HepG2 (cell line): ENCODE results near the gene SAPCD1.

ENCODE experiments used
- POLR2A ChIP-seq, 2 experiments: IDR thresholded peaks; 2 replicates each; pipeline ENCODE4 v1.6.1; 2011; ENCODE audit warnings: low read depth in 2 of 2, low read length in 2 of 2, mild to moderate bottlenecking in 1 of 2, moderate library complexity in 1 of 2; ENCODE audit not compliant: insufficient read depth in 1 of 2
- SIX4 ChIP-seq: sonication (generic); formaldehyde crosslinking; IDR thresholded peaks from 2 replicates; pipeline ENCODE4 v1.4.0; 2020; ENCODE audit warnings: missing genetic modification reagents
- ZNF687 ChIP-seq: sonication (generic); formaldehyde crosslinking; IDR thresholded peaks from 2 replicates; pipeline ENCODE4 v1.5.1; 2020; ENCODE audit warnings: mild to moderate bottlenecking, missing genetic modification reagents, moderate library complexity

DNA sequence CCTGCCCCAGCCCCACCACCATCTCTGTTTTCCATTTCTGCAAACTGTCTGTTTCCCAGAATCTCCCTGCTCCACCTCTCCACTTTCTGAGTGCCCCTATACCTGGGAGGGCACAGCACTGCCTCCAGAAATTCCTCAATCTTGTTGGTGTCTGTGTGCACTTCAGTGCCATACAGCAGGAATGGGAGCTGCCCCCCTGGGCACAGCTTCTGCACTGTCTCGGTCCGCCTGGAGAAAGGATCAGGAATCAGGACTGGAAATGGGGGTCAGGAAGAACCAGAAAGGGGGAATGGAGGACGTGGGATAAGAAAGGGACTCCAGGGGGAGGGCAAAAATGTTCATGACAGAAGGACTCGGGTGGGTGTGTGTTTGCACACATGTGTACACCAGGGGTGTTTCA is 28.7 kb upstream of the SAPCD1 start:
- no peak for TF ChIP-seq SIX4
- TF ChIP-seq ZNF687, result no peak
- TF ChIP-seq POLR2A (IDR thresholded peaks at IDR 0.05; ENCODE audit: insufficient read depth in 1 of 2, low read depth in 2 of 2, low read length in 2 of 2), result no peak
